ENCODE results near the gene IFT25. TPM values are rescaled to one million over a fixed set of nuclear protein-coding genes. Genes with fewer than 3 reads are reported as not detected.

Gene IFT25
- total RNA-seq, 4 donors from 2014 or later = 9.9 to 19.2 (median 12.4) TPM

DNA sequence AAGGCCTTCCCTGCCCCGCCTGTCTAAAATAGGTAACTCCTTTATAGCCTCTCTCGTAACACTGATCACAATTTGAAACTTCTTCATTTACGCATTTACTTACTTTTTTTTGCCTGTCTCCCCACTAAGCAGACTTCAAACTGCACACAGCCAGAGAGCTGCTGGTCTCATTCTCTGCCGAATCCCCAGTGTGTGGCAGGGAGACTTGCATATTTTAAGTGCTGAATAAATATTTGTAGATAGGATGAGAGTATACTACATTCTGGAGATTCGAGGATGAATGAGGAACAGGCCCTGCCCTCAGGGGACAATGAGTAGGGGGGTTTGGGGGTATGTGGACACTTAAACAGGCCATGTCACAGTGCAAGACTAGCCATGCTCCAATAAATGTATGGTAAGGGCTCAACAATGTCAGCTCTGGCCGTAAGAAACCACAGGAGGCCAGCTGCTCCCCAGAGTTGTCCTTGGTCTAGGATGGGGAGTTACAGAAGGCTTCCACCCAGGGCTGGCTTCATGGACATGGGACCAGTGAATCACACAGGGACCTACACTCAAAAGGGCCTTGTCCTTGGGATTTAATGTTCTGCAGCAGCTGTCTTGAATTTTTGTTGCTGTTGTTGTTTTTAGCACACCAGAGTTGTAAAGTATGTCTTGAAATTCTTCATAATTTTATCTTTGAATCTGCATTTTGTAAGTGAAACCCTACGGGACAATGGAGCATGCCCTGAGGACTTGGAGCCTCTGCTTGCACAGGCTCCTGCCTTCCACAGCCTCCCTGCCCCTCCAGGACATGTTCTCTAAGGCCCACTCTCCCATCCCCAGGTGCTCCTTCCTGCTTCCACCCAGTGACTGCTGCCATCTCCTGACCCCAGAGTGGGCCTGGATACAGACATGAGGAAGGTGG lies 43.0 kb downstream of the IFT25 start:
- WGBS, 2 donors = 69 to 77% methylated on average over 7 of the region's 7 CpGs
- H3K4me3 ChIP-seq (ENCODE audit: low read depth, poor library complexity, severe bottlenecking) = no peak overlapping the region
- intact Hi-C loops (cut with DNase I; ENCODE audit: low total_unique reads) = no loop called here
- peak in 1 of 2 donors; percentile 54 for DNase-seq (ENCODE audit: low spot score in 2 of 2)
- TF ChIP-seq, protein P1, sequence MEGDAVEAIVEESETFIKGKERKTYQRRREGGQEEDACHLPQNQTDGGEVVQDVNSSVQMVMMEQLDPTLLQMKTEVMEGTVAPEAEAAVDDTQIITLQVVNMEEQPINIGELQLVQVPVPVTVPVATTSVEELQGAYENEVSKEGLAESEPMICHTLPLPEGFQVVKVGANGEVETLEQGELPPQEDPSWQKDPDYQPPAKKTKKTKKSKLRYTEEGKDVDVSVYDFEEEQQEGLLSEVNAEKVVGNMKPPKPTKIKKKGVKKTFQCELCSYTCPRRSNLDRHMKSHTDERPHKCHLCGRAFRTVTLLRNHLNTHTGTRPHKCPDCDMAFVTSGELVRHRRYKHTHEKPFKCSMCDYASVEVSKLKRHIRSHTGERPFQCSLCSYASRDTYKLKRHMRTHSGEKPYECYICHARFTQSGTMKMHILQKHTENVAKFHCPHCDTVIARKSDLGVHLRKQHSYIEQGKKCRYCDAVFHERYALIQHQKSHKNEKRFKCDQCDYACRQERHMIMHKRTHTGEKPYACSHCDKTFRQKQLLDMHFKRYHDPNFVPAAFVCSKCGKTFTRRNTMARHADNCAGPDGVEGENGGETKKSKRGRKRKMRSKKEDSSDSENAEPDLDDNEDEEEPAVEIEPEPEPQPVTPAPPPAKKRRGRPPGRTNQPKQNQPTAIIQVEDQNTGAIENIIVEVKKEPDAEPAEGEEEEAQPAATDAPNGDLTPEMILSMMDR (IDR thresholded peaks at IDR 0.05) = no peak
- no peak for TF ChIP-seq POLR2A (IDR thresholded peaks at IDR 0.05)

DNA sequence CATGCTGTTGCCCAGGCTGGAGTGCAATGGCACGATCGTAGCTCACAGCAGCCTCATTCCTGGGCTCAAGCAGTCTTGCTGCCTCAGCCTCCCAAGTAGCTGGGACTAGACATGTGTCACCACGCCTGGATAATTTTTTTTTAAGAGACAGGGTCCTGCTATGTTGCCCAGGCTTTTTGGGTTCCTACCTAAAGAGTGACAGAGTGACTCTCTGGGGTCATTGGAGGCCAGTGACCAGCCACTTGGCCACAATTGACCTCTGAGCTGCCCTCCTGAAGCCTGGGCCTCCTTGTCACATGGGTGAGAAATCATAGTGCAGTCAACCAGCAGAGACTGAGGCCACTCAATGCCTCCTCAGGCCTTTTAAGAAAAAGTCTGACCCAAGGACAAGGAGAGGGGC lies 45.8 kb downstream of the IFT25 start:
- DNase-seq (ENCODE audit: low spot score in 2 of 2) = peak in 1 of 2 donors; percentile 46
- 76 to 87% methylated on average over 3 of the region's 3 CpGs for WGBS, 2 donors
- TF ChIP-seq POLR2A (IDR thresholded peaks at IDR 0.05) = no peak
- TF ChIP-seq, protein P1 (IDR thresholded peaks at IDR 0.05) = no peak
- H3K4me3 ChIP-seq (ENCODE audit: low read depth, poor library complexity, severe bottlenecking) = no peak overlapping the region
- intact Hi-C loops (cut with DNase I; ENCODE audit: low total_unique reads) = no loop called here

DNA sequence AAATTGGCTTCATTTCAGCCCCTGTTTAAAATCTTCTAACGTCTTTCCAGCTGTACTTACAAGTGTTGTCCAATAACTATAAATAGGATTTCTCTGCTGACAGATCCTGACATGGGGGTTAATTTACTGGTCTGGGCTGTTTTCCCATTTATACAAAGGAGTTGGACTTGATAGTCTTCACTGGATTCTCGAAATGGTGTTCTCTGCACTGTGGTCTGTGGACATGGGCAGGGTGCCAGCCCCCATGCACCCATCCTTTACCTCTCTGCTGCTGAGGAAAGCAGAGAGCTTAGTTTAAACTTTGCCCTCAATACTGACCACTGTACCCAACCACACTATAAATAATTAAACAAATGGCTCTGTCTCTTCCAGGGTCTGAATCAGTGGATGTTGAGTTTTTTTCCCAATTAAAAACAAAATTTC lies 46.3 kb downstream of the IFT25 start:
- 10 to 15% methylated on average over 2 of the region's 2 CpGs for WGBS, 2 donors
- peak in 1 of 2 donors; percentile 52 for DNase-seq (ENCODE audit: low spot score in 2 of 2)
- no peak overlapping the region for H3K4me3 ChIP-seq (ENCODE audit: low read depth, poor library complexity, severe bottlenecking)
- intact Hi-C loops (cut with DNase I; ENCODE audit: low total_unique reads) = no loop called here
- TF ChIP-seq POLR2A (IDR thresholded peaks at IDR 0.05) = no peak
- TF ChIP-seq, protein P1 (IDR thresholded peaks at IDR 0.05) = no peak

DNA sequence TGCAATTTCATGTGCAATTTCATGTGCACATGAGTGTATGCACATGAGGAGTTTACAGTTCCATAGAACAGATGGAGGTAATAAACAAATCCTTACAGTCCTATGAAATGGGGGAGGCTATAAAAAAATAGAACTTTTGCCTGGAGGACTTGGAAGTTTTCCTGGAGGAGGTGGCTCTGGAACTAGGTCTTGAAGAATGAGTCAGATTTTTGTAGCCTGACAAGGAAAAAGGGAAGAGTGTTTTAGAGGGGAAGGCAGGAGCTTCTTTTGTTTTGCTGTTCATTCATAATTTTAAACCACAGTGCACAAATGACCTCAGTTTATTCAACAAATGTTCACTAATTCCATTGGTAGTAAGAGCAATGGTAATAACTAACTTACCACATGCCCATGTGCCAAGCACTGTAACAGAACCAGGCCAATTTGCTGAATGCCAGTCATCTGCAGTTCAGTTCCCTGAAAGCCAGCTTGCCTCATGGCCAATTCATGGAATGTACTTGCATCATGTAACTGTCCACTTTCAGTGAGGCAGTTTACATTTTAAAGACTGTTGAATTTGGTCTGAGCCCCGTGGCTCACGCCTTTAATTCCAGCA lies 48.8 kb downstream of the IFT25 start:
- intact Hi-C loops (cut with DNase I; ENCODE audit: low total_unique reads) = no loop called here
- DNase-seq (ENCODE audit: low spot score in 2 of 2) = no peak
- no peak overlapping the region for H3K4me3 ChIP-seq (ENCODE audit: low read depth, poor library complexity, severe bottlenecking)
- TF ChIP-seq, protein P1 (IDR thresholded peaks at IDR 0.05) = no peak
- TF ChIP-seq POLR2A (IDR thresholded peaks at IDR 0.05) = no peak
- 47 to 50% methylated on average over 2 of the region's 2 CpGs for WGBS, 2 donors

DNA sequence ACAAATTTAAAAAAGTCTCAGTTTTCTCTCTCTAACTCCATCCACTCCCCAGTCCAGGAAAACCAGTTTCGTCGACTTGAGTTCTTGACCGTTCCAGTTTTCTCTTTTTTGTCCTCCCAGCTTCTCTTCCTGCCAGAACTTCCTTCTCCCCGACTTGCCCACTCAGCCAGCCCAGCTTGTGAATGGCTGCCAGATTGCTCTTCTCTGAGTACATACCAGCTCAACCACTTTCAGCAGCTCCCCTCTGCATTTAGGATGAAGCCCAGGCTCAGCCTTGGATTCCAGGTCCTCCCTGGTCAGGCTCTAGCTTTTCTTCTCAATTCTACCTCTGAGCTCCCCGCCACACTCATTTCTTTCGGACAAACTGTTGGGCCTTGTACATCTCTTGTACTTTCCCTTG lies 50.1 kb downstream of the IFT25 start:
- intact Hi-C loops (cut with DNase I; ENCODE audit: low total_unique reads) = no loop called here
- TF ChIP-seq, protein P1 (IDR thresholded peaks at IDR 0.05) = no peak
- TF ChIP-seq POLR2A (IDR thresholded peaks at IDR 0.05) = no peak
- peak in 1 of 2 donors; percentile 73 for DNase-seq (ENCODE audit: low spot score in 2 of 2)
- H3K4me3 ChIP-seq (ENCODE audit: low read depth, poor library complexity, severe bottlenecking) = no peak overlapping the region
- WGBS, 2 donors = 38 to 42% methylated on average over 6 of the region's 6 CpGs
